Body of pancreas (tissue), 4 donors: ENCODE results near the gene LDAH. TPM values are rescaled to one million over a fixed set of nuclear protein-coding genes. Genes with fewer than 3 reads are reported as not detected.

Source experiments
- ATAC-seq: fragments of 150-250 bp; one replicate; pipeline ENCODE4 v1.9.1; 2016
- DNase-seq, 4 donors: peaks; one replicate each; pipeline ENCODE4 v3.0.0-alpha.2; 2019
- H3K27ac ChIP-seq, 4 donors: fragments of 200-600 bp; sonication (generic); 1 replicate in 3 of 4; 2 replicates in 1 of 4; pipeline versions ENCODE4 v1.5.1 to v1.6.1; 2016 to 2019; ENCODE audit warnings: mild to moderate bottlenecking in 1 of 4, mixed read lengths in 1 of 4, moderate library complexity in 1 of 4
- H3K27me3 ChIP-seq, 2 donors: fragments of 200-600 bp; sonication (generic); one replicate each; pipeline ENCODE4 v1.6.0; 2016; ENCODE audit warnings: mild to moderate bottlenecking in 1 of 2
- H3K36me3 ChIP-seq, 2 donors: fragments of 200-600 bp; sonication (generic); replicated peaks in 1 of 2; 2 replicates each; pipeline ENCODE4 v1.5.1; 2016; ENCODE audit warnings: low read depth in 2 of 2; ENCODE audit not compliant: insufficient read depth in 1 of 2
- H3K4me1 ChIP-seq: fragments of 200-600 bp; sonication (generic); one replicate; pipeline ENCODE4 v1.6.0; 2016
- H3K4me3 ChIP-seq, 2 donors: fragments of 200-600 bp; sonication (generic); 1 replicate in 1 of 2; 2 replicates in 1 of 2; pipeline ENCODE4 v1.5.1; 2016 to 2019
- H3K9me3 ChIP-seq, 3 donors: fragments of 200-600 bp; sonication (generic); 1 replicate in 2 of 3; 2 replicates in 1 of 3; pipeline ENCODE4 v1.5.1; 2016
- CTCF ChIP-seq, 7 experiments: fragments of 450-650 bp in 4 of 7; fragments of 200-600 bp in 3 of 7; sonication (generic) in 3 of 7; IDR thresholded peaks; one replicate each; pipeline ENCODE4 v1.5.1; 2016 to 2019; ENCODE audit warnings: antibody characterized with exemption in 7 of 7
- POLR2A ChIP-seq, 3 donors: fragments of 450-650 bp; IDR thresholded peaks; one replicate each; pipeline ENCODE4 v1.6.1; 2016; ENCODE audit warnings: antibody characterized with exemption in 3 of 3, mild to moderate bottlenecking in 2 of 3
- WGBS, 2 donors: methylation state at CpG; one replicate each; pipeline ENCODE4 v1.1.5; 2017; 5-methylcytosine and 5-hydroxymethylcytosine counted together
- intact Hi-C: fragments of 100-400 bp; cut with DNase I; formaldehyde crosslinking; loops from one replicate; pipeline ENCODE4 v1.15.1; 2023
- total RNA-seq, 2 donors: library from RNA; depleted of rRNA; stranded (reverse); fragments of >200 nt; gene quantifications; one replicate each; pipeline ENCODE4 v1.1.0, GENCODE V29; 2016

Gene LDAH
- total RNA-seq, 2 donors from 2014 or later = 6.9 to 10.6 TPM

GRCh38 chr2:20674974-20675679 is 147.8 kb downstream of the LDAH start:
- WGBS, 2 donors = 44 to 54% methylated on average over 9 to 16 of the region's 16 CpGs
- H3K4me1 ChIP-seq = peaks cover 13% of the 10 kb centered on the region
- no peaks in the 10 kb centered on the region for H3K36me3 ChIP-seq
- ATAC-seq (no peak), DNase-seq (no peak)
- H3K27ac ChIP-seq = no peak overlapping the region
- TF ChIP-seq CTCF (IDR thresholded peaks at IDR 0.05) = no peak
- TF ChIP-seq POLR2A (IDR thresholded peaks at IDR 0.05) = no peak
- no peak overlapping the region for H3K4me3 ChIP-seq
- no peaks in the 10 kb centered on the region for H3K9me3 ChIP-seq
- peaks cover 0 to 11% of the 10 kb centered on the region in 2 donors for H3K27me3 ChIP-seq
- intact Hi-C loops = no loop called here

DNA sequence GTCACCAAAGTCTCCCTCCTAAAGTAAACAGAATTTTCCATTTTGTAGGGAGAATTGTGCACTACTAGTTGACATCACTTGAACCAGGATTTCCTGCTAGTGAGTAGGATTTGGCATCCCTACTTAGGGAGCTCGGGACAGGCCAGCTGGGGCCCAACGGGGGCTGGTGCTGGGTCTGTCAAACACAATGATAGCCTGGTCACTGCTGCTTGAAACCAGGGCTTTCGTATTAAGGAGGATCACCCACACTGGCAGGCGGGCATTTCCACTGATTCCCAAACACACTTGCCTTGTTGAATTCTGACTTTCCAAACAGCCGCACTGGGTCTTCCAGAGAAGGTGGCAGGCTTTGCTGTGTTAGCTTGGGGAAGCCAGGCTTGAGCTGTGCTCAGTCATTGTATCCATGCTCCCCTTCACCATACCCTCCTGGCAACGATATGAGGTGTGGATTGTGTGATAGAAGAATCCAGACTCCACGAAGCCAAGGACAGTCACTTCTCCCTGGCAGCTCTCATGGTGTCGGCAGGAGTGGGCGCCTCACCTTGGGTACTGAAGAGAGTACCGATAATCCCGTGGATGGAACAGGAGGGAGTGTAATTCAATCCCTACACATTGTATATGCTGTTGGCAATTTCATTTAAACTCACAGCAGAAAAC is 148.5 kb downstream of the LDAH start:
- ATAC-seq = no peak
- Histone ChIP-seq H3K4me3 (no peak overlapping the region), H3K9me3 (no peaks in the 10 kb centered on the region), H3K36me3 (no peaks in the 10 kb centered on the region), H3K4me1 (peaks cover 13% of the 10 kb centered on the region), H3K27ac (no peak overlapping the region), H3K27me3 (peaks cover 0 to 18% of the 10 kb centered on the region in 2 donors)
- DNase-seq = no peak
- TF ChIP-seq CTCF (IDR thresholded peaks at IDR 0.05) = no peak
- no peak for TF ChIP-seq POLR2A (IDR thresholded peaks at IDR 0.05)
- intact Hi-C loops = no loop called here
- 62 to 78% methylated on average over 9 to 11 of the region's 11 CpGs for WGBS, 2 donors

GRCh38 chr2:20673686-20674308 is 149.1 kb downstream of the LDAH start:
- intact Hi-C loops = no loop called here
- Histone ChIP-seq H3K4me3 (no peak overlapping the region), H3K27me3 (peaks cover 0 to 19% of the 10 kb centered on the region in 2 donors), H3K9me3 (no peaks in the 10 kb centered on the region), H3K4me1 (peaks cover 13% of the 10 kb centered on the region), H3K27ac (no peak overlapping the region), H3K36me3 (no peaks in the 10 kb centered on the region)
- no peak for ATAC-seq
- 58 to 60% methylated on average over 5 of the region's 5 CpGs for WGBS, 2 donors
- no peak for TF ChIP-seq CTCF (IDR thresholded peaks at IDR 0.05)
- no peak for DNase-seq

DNA sequence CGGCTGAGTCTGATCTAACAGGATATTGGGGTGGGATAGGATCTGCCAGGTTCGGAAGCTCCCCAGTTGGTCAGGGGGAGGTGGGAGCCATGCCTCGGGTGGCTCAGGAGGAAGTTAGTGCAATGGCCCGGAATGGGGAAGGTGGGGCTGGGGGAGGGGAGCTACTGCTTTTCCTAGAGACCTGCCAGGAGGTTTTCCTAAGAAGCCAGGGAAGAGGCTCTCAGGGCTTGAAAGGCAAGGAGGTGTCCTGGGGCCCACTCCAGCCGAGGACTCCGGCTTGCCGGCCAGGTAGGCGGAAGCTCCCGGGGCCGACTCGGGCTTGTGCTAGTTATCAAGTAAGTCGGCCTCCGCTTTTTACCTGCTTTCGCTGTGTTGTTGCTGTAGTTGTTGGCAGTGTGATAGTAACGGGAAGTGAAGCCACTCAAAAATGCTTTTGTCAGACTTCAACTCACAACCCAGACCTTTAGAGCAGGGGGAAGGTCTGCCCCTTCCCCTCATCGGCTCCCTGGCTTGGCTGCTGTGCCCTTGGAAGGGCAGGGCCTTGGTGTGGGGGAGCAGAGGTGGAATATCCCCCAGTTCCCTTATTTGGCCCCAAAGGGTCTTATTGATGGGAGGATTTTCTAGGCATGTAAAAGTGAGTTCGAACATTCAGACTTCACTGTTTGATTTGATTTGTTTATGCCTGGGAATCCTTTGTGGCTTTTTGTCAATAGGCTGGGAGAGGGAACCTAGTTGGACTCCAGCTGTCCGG is 150.5 kb downstream of the LDAH start:
- H3K36me3 ChIP-seq = no peaks in the 10 kb centered on the region
- TF ChIP-seq CTCF (IDR thresholded peaks at IDR 0.05) (no peak), POLR2A (IDR thresholded peaks at IDR 0.05) (no peak)
- H3K4me3 ChIP-seq = no peak overlapping the region
- H3K27ac ChIP-seq = no peak overlapping the region
- ATAC-seq (no peak), DNase-seq (no peak)
- 22 to 43% methylated on average over 18 of the region's 18 CpGs for WGBS, 2 donors
- intact Hi-C loops = no loop called here
- H3K27me3 ChIP-seq = peaks cover 0 to 19% of the 10 kb centered on the region in 2 donors
- no peaks in the 10 kb centered on the region for H3K9me3 ChIP-seq
- H3K4me1 ChIP-seq = peaks cover 13% of the 10 kb centered on the region
